Thyroid gland (tissue), 4 donors: ENCODE results near the gene TIMM13.
"Not testable (repeated sequence)": the region's sequence is repeated elsewhere in the genome, so short reads cannot be mapped to it uniquely, and the experiment has no call there.

Experiments used
- CTCF ChIP-seq, 6 experiments: fragments of 200-600 bp in 3 of 6; fragments of 450-650 bp in 3 of 6; sonication (generic) in 3 of 6; IDR thresholded peaks; one replicate each; pipeline ENCODE4 v1.5.1; 2016 to 2019; ENCODE audit warnings: antibody characterized with exemption in 6 of 6, mild to moderate bottlenecking in 2 of 6, inconsistent platforms in 1 of 6, moderate library complexity in 1 of 6
- POLR2A ChIP-seq, 2 donors: fragments of 450-650 bp; IDR thresholded peaks; one replicate each; pipeline ENCODE4 v1.6.1; 2017; ENCODE audit warnings: antibody characterized with exemption in 2 of 2, mild to moderate bottlenecking in 2 of 2, moderate library complexity in 1 of 2

- not testable (repeated sequence) for TF ChIP-seq CTCF, POLR2A (IDR thresholded peaks at IDR 0.05)
These were observed 31.4 kb upstream of the TIMM13 start for GRCh38 chr19:2458776-2459175.
